IMR-90 (cell line): ENCODE results near the gene IFNL3.

Experiments
- FOS ChIP-seq: fragments of 150-350 bp; IDR thresholded peaks from 2 replicates; pipeline ENCODE4 v1.6.1; 2016; ENCODE audit warnings: low read depth, low read length
- POLR2A ChIP-seq: IDR thresholded peaks from 2 replicates; pipeline ENCODE4 v1.6.1; 2012; ENCODE audit warnings: mild to moderate bottlenecking, low read depth, low read length

DNA sequence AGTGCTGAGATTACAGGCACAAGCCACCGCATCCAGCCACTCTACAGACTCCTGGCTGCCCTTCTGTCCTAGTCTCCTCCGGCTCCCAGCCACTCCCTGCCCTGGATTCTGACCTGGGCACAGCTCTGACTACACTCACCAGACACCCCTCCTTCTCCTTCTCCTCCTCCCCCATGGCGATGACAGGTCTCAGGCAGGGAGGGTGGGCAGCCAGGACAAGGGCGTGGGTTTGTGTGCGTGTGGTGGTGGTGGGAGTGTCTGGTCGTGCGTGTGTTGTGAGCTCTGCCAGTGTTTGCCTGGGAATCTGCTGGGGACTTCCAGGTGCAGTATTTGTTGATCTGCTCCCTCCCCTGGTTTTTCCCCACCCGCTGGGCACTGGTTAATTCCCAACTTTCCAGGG is 51.0 kb downstream of the IFNL3 start:
- TF ChIP-seq POLR2A (no peak), FOS (no peak)
